Stomach (tissue), 9 donors: ENCODE results near the gene WT1. TPM values are rescaled to one million over a fixed set of nuclear protein-coding genes. Genes with fewer than 3 reads are reported as not detected.

Experiments used
- DNase-seq, 2 donors: peaks; one replicate each; pipeline versions ENCODE4 v3.0.0 to v3.0.0-alpha.2; 2013 to 2019
- H3K27ac ChIP-seq, 5 donors: fragments of 200-600 bp in 4 of 5; sonication (generic) in 4 of 5; one replicate each; pipeline ENCODE4 v1.5.1; 2013 to 2019; ENCODE audit warnings: mild to moderate bottlenecking in 1 of 5, moderate library complexity in 1 of 5
- H3K27me3 ChIP-seq, 3 donors: fragments of 200-600 bp; sonication (generic); one replicate each; pipeline ENCODE4 v1.5.1; 2017 to 2019; ENCODE audit warnings: mixed run types in 1 of 3
- H3K36me3 ChIP-seq, 4 donors: fragments of 200-600 bp; sonication (generic); 1 replicate in 3 of 4; 2 replicates in 1 of 4; pipeline ENCODE4 v1.5.1; 2016 to 2019
- H3K4me1 ChIP-seq, 4 donors: fragments of 200-600 bp; sonication (generic); one replicate each; pipeline ENCODE4 v1.5.1; 2016 to 2019
- H3K4me3 ChIP-seq, 4 donors: fragments of 200-600 bp; sonication (generic) in 3 of 4; one replicate each; pipeline ENCODE4 v1.5.1; 2016 to 2019; ENCODE audit warnings: mild to moderate bottlenecking in 1 of 4
- H3K9me3 ChIP-seq, 4 donors: fragments of 200-600 bp; sonication (generic); one replicate each; pipeline ENCODE4 v1.5.1; 2016 to 2019
- CTCF ChIP-seq, 7 experiments: fragments of 450-650 bp in 4 of 7; fragments of 200-600 bp in 3 of 7; sonication (generic) in 3 of 7; IDR thresholded peaks; one replicate each; pipeline ENCODE4 v1.5.1; 2016 to 2019; ENCODE audit warnings: antibody characterized with exemption in 7 of 7, control low read depth in 2 of 7, mild to moderate bottlenecking in 1 of 7
- EP300 ChIP-seq: sonication (generic); formaldehyde crosslinking; IDR thresholded peaks from one replicate; pipeline ENCODE4 v1.6.1; 2017; ENCODE audit warnings: antibody characterized with exemption
- POLR2A ChIP-seq, 4 donors: fragments of 450-650 bp; IDR thresholded peaks; one replicate each; pipeline ENCODE4 v1.6.1; 2016; ENCODE audit warnings: antibody characterized with exemption in 4 of 4, control low read depth in 2 of 4, mild to moderate bottlenecking in 1 of 4, moderate library complexity in 1 of 4
- POLR2AphosphoS5 ChIP-seq, 3 donors: sonication (generic); formaldehyde crosslinking; IDR thresholded peaks; one replicate each; pipeline ENCODE4 v1.6.1; 2016; ENCODE audit warnings: antibody characterized with exemption in 3 of 3
- WGBS, 5 donors: extraction: QIAGEN DNeasy Blood & Tissue Kit in 3 of 5; methylation state at CpG; one replicate each; pipeline versions ENCODE4 v1.1.5 to v1.1.7; 2013 to 2018; 5-methylcytosine and 5-hydroxymethylcytosine counted together
- intact Hi-C: fragments of 100-400 bp; cut with DNase I; formaldehyde crosslinking; loops from one replicate; pipeline ENCODE4 v1.15.1; 2023; ENCODE audit warnings: low total_unique reads
- polyA plus RNA-seq, 3 donors: library from polyadenylated mRNA; stranded (reverse); fragments of 200-250 nt; gene quantifications; one replicate each; pipeline ENCODE4 v1.2.3, GENCODE V29; 2013
- total RNA-seq, 5 donors: library from RNA; depleted of rRNA; stranded (reverse); fragments of >200 nt; gene quantifications; one replicate each; pipeline versions ENCODE4 v1.1.0 to v1.2.3, GENCODE V29; 2014 to 2016
- donor health status: healthy with polysubstance abuse.
- donor health status: Bipolar disorder and iron deficiency.
- donor health status: healthy.

WT1 gene
- total and polyA plus RNA-seq, 8 donors, result 0.31 to 3.1 TPM; not detected in 6

GRCh38 chr11:32388871-32389770 lies 46.2 kb downstream of the WT1 start:
- intact Hi-C loops, result no loop called here
- TF ChIP-seq POLR2A (IDR thresholded peaks at IDR 0.05) (no peak), CTCF (IDR thresholded peaks at IDR 0.05) (no peak), POLR2AphosphoS5 (IDR thresholded peaks at IDR 0.05) (no peak), EP300 (no peak)
- no peak for DNase-seq
- Histone ChIP-seq H3K36me3 (no peaks in the 10 kb centered on the region), H3K27me3 (peaks cover 0 to 20% (median 0%) of the 10 kb centered on the region in 3 donors), H3K4me3 (no peak overlapping the region), H3K27ac (no peak overlapping the region), H3K9me3 (no peaks in the 10 kb centered on the region), H3K4me1 (no peaks in the 10 kb centered on the region)
- WGBS, 5 donors, result 74 to 83% (median 77%) methylated on average over 10 of the region's 10 CpGs

- H3K4me3 ChIP-seq, result no peak overlapping the region
- no peak for TF ChIP-seq EP300
- TF ChIP-seq CTCF (IDR thresholded peaks at IDR 0.05), result no peak
- no peak for TF ChIP-seq POLR2AphosphoS5 (IDR thresholded peaks at IDR 0.05)
- H3K36me3 ChIP-seq, result no peaks in the 10 kb centered on the region
- H3K4me1 ChIP-seq, result no peaks in the 10 kb centered on the region
- H3K27me3 ChIP-seq, result peaks cover 0 to 26% (median 0%) of the 10 kb centered on the region in 3 donors
- intact Hi-C loops, result no loop called here
- 47 to 74% (median 64%) methylated on average over 4 of the region's 4 CpGs for WGBS, 5 donors
- no peak overlapping the region for H3K27ac ChIP-seq
- H3K9me3 ChIP-seq, result no peaks in the 10 kb centered on the region
- DNase-seq, result no peak
These were observed 47.0 kb downstream of the WT1 start for GRCh38 chr11:32388365-32388764.

DNA sequence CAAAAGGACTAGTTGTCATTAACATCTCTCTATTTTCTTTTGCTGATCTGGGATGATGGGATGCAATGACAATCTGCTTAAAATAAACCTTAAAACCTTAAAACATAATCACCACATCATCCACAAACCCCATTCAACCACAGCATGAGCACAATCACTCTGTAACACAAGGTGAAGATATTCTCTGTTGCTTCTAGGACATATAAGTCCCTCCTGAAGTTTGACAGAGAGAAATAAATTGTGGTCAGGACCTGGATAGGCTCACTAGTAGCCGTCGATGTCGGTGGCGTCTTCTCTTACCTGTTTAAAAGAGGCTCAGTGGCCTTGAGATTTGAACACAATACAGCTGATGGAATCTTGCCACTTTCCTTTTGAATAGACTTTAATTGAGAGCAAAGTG lies 47.9 kb downstream of the WT1 start:
- no peaks in the 10 kb centered on the region for H3K4me1 ChIP-seq
- intact Hi-C loops, result no loop called here
- no peaks in the 10 kb centered on the region for H3K36me3 ChIP-seq
- TF ChIP-seq POLR2A (IDR thresholded peaks at IDR 0.05), result no peak
- no peak for TF ChIP-seq POLR2AphosphoS5 (IDR thresholded peaks at IDR 0.05)
- TF ChIP-seq CTCF (IDR thresholded peaks at IDR 0.05), result no peak
- no peak for TF ChIP-seq EP300
- no peak overlapping the region for H3K4me3 ChIP-seq
- H3K27ac ChIP-seq, result no peak overlapping the region
- 76 to 81% (median 78%) methylated on average over 4 of the region's 4 CpGs for WGBS, 5 donors
- H3K27me3 ChIP-seq, result peaks cover 0 to 26% (median 0%) of the 10 kb centered on the region in 3 donors
- no peak for DNase-seq
- H3K9me3 ChIP-seq, result no peaks in the 10 kb centered on the region

DNA sequence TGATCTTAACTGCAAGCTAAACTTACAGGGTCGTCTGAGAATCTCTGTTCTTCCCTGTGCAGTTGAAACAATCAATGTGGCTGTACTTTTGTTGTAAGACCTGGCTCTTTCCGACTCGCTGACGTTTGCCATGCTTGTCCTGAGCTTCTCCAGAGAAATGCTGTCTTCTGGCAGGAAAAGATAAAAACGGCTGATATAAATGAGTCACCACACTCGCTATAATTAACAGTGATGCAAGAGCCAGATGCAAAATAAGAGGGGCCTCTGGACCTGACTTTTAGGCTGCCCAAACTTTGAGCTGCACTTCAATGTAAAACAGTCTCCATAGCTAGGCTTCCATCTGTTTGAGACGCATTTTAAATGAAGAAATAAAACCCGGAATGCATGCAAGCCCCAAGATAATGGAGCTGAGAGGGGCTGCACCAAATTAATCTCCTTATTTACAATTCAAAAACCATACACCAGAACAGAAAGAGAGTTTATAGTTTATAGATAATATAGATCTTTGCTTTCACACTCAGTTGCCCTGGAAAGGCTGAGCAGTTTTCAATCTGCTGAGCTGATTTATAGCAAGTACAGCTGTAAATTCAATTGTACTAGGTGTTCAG lies 48.5 kb downstream of the WT1 start:
- WGBS, 5 donors, result 18 to 28% (median 24%) methylated on average over 8 of the region's 8 CpGs
- intact Hi-C loops, result no loop called here

More for the DNA sequence above, 48.5 kb downstream of the WT1 start:
- DNase-seq, result peak in 1 of 2 donors; percentile 41
- H3K4me3 ChIP-seq, result no peak overlapping the region
- H3K4me1 ChIP-seq, result no peaks in the 10 kb centered on the region
- no peak overlapping the region for H3K27ac ChIP-seq
- no peaks in the 10 kb centered on the region for H3K9me3 ChIP-seq
- TF ChIP-seq CTCF (IDR thresholded peaks at IDR 0.05) (no peak), EP300 (no peak), POLR2AphosphoS5 (IDR thresholded peaks at IDR 0.05) (no peak), POLR2A (IDR thresholded peaks at IDR 0.05) (no peak)
- H3K36me3 ChIP-seq, result no peaks in the 10 kb centered on the region
- H3K27me3 ChIP-seq, result peaks cover 0 to 26% (median 0%) of the 10 kb centered on the region in 3 donors
